Left hindlimb (tissue), 1 donor: ENCODE measurements around the gene TMC8.
"Not testable (repeated sequence)": the region's sequence is repeated elsewhere in the genome, so short reads cannot be mapped to it uniquely, and the experiment has no call there.

ENCODE experiments used
- DNase-seq: peaks from one replicate; pipeline ENCODE4 v3.0.0-alpha.2; 2018

Gene TMC8, protein sequence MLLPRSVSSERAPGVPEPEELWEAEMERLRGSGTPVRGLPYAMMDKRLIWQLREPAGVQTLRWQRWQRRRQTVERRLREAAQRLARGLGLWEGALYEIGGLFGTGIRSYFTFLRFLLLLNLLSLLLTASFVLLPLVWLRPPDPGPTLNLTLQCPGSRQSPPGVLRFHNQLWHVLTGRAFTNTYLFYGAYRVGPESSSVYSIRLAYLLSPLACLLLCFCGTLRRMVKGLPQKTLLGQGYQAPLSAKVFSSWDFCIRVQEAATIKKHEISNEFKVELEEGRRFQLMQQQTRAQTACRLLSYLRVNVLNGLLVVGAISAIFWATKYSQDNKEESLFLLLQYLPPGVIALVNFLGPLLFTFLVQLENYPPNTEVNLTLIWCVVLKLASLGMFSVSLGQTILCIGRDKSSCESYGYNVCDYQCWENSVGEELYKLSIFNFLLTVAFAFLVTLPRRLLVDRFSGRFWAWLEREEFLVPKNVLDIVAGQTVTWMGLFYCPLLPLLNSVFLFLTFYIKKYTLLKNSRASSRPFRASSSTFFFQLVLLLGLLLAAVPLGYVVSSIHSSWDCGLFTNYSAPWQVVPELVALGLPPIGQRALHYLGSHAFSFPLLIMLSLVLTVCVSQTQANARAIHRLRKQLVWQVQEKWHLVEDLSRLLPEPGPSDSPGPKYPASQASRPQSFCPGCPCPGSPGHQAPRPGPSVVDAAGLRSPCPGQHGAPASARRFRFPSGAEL

DNA sequence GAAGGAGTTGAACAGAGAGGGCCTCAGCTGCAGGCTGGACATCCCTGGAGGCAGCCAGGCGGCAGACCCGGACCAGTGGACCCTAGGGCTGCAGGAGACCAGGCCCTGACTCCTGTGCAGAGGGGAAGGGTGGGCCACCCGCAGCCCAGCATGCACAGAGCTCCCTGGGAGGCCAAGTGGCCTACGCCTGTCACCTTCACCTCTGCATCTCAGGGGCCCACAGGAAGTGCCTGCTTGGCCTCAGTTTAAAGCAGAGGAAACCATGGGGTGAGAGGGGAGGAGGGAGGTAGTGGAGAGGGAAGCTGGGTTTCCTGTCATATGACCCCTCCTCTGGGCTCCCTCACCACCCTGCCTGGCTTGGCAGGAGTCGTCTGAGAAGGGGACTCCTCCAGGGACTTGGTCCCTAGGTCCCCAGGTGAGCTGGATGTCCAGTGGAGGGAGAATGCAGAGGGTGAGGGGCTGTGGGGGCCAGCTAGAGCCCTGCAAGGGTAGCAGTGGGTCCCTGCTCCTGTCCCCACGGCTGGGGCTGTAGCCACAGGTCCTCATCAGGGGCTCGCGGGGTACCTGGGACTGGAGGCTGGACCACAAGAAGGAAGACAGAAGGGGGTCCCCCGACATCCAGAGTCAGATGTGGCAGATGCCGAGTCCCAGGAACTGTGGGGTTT, at the start of gene TMC8:
TSS of gene TMC8 (plus strand) at position 335 of the 665 bp plus-strand sequence. CDS start 818 bp downstream, outside the sequence.
- DNase-seq, result no peak

DNA sequence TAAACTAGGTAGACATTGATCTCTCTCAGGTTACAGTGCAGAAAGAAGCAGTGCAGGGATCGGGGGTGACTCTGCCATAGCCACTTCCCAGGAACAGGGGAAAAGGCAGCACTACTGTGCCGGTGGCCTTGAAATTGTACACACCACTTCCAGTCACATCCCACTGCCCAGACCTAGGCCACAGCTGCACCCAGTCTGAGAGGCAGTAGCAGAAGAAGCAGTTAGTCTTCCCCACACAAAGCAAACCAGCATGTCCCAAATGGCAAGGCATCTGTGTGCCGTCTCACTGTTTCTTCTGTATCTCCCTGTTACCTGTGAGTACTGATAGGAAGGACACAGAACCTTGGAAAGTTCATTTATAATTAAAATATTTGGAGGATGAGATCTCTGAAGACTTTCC, 49.0 kb upstream of the TMC8 start:
- no peak for DNase-seq

DNA sequence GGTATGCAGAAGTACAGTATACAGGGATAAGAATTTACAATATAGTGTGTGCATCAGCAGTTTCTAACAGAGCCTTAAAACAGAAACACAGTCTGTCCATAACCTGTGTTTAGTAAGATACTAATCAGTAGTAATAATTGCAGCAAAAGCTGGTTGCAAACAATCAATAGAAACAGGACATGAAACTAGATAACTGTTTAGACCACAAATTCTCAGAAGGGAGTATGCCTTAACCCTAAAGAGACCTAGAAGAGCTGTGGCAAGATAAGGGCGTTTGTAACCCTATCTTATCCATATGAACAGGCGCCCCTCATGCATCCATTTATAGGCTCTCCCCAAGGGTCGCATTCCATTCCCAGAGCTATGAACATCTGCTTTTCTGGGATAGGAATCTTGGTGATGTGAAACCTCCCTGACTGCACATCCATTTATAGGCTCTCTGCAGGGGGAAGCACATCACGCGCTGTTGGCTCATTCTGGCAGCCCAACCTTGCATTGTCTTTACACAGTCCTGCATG, 48.2 kb upstream of the TMC8 start:
- not testable (repeated sequence) for DNase-seq

DNA sequence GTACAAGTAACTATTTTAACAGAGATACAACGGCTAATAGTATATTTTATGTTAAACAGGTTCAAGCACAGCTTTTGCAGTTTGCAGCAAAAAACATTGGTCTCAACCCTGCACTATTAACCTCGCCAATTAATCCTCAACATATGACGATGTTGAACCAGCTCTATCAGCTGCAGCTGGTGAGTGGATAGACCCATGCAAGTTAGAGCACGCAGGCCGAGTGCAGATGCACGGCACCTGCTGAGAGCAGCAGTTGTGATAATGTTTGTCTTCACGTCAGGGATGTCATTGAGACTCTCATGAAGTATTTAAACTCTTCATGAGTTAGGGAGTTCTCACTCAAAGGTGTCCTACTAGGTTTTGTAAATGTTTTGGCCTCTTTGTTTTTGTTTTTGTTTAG, 47.6 kb upstream of the TMC8 start:
- DNase-seq, result no peak

DNA sequence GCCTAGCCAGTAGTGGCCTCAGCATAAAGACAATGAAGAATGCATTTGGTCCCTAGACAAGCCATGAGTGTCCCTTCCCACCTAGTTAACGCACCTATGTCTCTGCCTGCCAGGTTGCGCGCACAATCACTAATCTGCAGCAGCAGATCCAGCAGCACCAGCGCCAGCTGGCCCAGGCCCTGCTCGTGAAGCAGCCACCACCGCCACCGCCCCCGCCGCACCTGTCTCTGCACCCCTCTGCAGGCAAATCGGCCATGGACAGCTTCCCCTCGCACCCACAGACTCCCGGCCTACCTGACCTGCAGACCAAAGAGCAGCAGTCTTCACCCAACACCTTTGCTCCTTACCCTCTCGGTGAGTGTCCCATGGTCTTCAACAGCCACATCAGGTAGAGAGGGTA, 43.8 kb upstream of the TMC8 start:
- DNase-seq, result no peak

DNA sequence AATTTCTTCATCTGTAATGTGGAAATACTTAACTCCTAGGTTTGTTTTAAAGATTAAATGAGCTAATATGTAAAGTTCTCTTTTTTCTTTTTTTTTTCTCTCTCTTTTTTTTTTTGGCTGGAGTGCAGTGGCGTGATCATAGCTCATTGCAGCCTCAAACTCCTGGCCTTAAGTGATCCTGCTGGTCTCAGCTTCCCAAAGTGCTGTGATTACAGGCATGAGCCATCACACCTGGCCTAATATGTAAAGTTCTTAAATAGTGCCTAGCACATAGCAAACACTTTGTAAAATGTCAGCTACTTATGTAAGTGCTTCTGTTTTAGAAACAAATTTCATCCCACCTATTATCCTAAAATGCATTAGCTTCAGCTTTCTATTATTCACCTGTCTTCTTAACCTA, 42.0 kb upstream of the TMC8 start:
- no peak for DNase-seq

DNA sequence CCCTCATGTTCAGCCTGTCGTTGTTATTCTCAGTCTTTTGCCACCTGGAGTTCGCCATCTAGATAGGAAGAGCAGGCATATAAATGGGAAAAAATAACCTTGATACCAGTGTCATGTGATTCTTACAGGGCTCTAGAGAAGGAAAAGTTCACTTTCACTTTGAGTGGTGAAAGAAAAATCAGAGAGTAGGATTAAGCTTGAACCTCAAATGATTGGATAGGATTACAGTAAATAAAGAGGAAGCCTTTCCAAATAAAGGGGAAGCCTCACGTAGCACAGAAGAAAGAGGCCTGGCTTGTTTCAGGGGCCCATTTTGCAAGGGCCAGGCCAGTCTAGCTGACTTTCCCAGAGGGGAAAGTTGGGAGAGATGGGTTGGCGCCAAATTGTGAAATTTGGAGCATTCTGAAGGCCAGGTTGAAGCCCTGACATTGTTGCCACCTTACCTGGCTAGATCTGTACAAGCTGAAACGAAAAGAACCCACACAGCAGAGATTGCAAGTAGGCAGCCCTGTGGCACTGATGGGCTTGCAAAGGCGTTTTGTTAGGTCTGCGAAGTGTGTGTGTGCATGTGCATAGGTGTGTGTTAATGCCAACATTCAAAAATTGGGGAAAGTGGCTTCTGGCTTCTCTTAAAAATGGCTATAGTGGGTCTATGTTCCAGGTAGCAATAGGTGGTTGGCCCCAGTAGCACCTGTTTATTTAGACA, 40.8 kb upstream of the TMC8 start:
- no peak for DNase-seq

DNA sequence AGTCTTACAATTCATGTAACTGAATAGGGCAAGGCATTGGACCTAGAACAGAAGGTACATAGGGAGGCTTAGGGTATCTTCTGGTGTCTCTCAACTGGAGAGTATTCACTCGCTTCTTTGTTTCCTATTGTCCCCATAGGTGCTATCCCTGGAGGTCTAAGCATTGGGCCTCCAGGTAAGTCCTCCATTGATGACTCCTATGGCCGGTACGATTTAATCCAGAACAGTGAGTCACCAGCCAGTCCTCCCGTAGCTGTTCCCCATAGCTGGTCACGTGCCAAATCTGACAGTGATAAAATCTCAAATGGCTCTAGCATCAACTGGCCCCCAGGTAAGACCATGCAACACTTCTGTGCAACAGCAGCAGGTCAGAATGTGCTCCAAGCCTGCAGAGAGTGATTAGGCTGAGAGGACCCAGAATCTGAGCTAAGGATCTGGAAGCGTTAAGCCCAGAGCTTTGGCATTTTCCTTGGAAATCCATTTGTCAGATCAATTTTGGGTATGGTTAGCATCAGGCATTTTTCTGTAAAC, 37.7 kb upstream of the TMC8 start:
- no peak for DNase-seq

DNA sequence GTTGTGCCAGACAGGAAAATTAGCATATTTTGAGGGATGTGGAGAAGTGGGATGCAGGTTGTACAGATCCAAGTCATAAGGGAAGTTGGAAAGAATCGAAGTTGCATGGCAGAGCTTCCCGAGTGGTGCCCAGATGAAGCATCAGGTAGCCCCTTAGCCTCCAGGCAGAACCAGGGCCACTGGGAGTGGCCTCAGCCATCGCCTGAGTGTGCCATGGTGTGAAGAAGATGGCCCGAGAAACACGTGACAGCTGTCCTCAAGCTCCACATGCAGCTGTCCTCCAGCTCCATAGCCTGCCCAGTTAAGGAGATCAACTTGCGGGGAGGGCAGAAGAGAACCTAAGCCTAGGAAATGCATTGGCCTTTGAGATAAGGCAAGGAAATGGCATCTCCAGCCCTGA, 35.5 kb upstream of the TMC8 start:
- DNase-seq, result no peak

DNA sequence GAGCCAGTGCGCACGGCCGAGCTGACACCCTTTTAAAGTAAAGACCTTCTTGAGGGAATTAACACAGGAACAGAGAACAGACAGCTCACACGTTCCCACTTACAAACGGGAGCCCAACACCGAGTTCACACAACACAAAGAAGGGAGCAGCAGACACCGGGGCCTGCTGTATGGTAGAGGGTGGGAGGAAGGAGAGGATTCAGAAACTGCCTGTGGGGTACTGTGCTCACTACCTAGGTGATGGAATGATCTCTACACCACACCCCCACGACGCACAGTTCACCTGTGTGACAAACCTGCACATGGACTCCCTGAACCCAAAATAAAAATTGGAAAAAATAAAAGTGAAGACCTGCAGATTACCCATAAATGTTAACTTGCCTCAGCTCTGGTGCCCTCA, 34.5 kb upstream of the TMC8 start:
- DNase-seq, result no peak

DNA sequence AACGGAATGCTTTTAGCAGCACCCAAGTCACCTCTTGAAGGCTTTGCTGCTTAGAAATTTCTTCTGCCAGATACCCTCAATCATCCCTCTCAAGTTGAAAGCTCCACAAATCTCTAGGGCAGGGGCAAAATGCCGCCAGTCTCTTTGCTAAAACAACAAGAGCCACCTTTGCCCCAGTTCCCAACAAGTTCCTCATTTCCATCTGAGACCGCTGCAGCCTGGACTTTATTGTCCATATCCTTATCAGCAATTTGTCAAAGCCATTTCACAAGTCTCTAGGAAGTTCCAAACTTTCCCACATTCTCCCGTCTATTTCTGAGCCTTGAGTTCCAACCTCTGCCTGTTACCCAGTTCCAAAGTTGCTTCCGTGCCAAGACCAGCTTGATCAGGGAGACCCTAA, 29.5 kb upstream of the TMC8 start:
- DNase-seq, result no peak

DNA sequence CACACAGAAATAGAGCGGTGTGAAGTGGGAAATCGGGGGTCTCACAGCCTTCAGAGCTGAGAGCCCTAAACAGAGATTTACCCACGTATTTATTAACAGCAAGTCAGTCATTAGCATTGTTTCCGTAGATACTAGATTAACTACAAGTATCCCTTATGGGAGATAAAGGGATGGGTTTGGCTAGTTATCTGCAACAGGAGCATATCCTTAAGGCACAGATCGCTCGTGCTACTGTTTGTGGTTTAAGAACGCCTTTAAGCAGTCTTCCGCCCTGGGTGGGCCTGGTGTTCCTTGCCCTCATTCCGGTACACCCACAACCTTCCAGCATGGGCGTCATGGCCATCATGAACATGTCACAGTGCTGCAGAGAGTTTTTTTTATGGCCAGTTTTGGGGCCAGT, 29.0 kb upstream of the TMC8 start:
- DNase-seq, result no peak

DNA sequence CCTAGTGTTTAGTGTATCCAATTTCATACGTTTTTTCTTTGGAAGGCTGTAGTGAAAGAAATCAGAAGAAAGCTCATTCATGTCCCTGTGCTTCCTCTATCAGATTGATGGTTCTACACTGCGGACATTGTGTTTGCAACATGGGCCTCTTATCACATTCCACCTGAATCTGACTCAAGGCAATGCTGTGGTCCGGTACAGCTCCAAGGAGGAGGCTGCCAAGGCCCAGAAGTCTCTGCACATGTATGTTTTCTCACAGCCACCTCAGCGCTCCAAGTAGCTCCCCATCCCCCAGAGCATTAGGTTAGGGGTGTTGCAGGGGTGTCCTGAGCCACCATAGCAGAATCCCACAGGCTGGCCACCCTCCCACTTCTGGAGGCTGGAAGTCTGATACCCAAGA, 27.3 kb upstream of the TMC8 start:
- no peak for DNase-seq

DNA sequence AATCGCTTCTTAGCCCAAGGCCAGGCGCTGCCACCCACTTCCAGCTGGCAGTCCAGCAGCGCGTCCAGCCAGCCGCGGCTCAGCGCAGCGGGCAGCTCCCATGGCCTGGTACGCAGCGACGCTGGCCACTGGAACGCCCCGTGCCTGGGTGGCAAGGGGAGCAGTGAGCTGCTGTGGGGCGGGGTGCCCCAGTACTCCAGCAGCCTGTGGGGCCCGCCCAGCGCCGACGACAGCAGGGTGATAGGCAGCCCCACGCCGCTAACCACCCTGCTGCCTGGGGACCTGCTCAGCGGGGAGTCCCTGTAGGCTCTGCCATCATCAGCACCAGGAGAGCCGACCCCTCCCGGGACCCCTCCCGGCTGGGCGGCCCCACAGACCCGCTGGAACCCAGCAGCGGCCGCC, 26.0 kb upstream of the TMC8 start:
- no peak for DNase-seq

DNA sequence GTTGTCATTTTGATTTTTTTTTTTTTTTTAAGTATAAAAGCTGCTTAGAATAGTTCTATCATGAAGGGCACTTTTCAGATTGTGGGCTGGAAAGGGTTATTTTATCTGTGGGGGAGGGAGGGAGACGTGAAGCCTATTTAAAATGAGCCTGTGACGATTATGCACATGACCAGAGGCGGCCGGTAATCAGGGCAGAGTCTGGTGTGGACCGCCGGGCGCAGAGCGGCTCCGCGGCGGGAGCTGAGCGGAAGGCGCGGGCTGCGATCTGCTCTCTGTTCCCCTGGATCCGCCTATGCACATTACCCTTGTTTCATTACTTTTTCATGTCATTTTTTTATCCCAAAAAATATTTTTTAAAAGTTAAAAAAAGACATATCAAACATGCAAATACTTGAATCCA, 25.5 kb upstream of the TMC8 start:
- DNase-seq, result no peak

DNA sequence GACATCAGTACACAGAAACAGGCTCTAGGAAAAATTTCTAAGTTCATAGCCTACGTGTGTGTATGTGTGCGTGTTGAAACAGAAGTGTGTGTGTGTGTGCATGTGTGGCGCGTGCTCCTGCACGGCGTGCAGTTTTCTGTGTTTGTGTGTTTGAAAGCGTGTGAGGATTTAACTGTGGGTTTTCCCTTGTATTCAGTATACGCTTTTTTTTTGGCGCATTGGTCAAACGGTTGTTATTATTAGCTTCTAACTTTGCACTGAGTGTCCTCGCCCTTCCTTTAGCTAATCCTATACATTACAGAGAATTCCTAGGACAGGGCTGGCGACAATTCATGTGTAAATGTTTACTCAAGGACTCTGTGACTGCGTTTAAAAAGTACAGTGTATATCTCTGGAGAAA, 25.0 kb upstream of the TMC8 start:
- DNase-seq, result no peak

DNA sequence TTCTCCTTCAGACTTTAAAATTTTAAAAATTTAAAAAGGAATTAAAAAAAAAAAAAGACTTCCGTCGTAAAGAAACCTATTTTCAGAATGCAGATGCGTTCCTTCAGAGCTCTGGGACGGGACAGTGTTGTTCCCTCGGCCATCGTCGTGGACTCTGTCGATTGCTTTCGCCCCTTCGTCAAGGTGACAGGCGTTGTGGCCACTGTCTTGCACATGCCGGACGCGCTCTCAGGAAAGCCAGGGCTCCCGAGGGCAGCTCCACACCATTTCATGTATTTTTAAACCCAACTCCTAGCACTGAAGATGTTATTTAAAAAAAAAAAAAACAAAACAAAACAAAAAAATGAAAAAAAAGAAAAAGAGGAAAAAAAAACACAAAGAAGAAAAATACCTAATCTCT, 24.4 kb upstream of the TMC8 start:
- no peak for DNase-seq

DNA sequence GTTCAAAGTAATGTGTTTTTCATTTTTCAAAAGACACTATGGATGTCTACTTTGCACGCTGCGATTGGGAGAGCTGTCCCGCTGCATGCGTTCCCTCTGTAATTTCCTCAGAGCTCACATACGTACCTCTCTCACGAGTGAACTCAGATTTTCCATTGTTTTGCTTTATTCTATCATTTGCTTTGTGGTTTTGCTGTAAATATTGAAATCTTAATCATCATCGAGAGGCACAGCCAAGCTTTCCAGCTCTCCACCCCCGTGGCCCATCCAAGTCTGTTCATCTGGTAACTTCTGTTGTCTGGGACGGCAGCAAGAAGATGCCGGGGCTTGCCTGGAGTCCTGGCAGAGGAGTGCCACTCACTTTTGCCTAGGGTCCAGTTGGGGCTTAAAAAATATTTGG, 23.1 kb upstream of the TMC8 start:
- no peak for DNase-seq

DNA sequence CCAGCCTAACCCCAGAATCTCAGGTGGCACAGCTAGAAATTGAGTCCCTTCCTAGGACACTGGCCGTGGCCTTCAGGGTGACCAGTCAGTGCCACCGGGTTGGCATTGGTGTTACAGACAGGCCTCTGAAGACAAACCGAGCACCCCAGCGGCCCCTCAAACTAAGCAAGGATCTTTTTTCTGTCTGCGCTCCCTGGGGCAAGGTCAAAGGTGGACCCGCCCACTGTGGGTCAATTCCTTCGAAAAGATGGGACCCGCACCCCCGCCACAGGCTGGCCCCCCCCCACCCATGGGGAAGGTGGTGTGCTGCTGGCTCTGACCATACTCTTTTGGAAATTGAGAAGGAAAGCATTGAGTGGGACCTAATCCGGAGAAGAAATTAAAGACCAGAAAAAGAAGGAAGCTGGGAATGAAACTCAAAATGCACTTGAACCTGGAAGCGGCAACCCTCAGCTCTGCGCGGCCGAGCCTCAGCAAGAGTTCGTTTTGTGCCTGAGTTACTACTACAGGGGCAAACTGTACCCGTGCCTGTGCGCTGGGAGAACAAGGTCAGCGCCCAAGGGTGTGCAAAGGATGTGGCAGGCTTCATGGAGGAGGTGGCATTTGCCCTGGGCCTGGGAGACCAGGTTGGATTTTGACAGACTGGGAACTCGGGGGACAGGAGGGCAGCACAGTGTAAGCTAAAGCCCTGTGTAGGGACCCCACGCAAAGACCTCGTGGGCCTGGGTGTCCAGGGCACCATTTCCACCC, 22.4 kb upstream of the TMC8 start:
- no peak for DNase-seq

DNA sequence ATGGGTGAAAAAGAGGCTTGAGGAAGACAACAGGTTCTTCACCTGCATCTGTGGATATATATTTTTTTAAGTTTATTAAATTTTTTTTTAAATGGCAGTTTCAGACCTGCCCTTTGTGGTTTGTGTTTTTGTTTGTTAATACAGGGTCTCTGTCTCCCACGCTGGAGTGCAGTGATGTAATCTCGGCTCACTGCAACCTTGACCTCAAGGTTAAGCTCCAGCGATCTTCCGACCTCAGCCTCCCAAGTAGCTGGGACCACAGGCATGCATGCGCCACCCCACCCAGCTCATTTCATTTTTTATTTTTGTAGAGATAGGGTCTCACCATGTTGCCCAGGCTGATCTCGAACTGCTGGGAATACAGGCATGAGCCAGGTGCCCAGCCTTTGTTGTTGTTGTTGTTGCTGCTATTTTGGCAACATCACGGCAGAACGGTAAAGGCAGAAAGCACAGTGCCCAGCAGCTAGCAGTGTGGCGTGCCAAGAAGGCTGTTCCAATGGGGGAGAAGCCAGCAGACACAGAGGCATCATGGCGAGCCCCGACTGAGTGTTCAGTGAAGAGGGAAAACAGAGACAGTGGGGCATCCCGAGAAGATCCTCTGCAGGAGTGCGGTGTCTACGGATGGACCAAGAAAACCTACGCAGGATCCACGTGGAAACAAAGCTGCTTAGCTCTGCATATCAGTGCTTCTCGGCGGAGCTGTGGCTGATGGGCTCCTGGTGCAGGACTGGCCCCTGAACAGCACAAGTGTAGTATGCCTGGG, 21.7 kb upstream of the TMC8 start:
- DNase-seq, result no peak

DNA sequence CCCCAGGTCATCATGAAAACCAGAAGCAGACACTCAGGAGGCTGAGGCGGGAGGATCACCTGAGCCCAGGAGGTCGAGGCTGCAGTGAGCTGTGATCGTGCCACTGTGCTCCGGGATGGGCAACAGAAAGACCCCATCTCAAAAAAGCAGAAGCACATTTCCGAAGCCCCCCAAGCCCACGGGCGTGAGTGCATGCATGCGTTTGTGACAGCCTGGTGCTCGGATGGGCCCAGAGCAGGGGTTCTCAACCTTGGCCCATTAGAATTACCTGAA, 21.1 kb upstream of the TMC8 start:
- no peak for DNase-seq
